PC-3 (cell line): ENCODE results near the gene ANGPTL8. TPM values are rescaled to one million over a fixed set of nuclear protein-coding genes. Genes with fewer than 3 reads are reported as not detected.

ENCODE experiments used
- ATAC-seq: fragments of 200-7000 bp; cut with Tn5 transposase; 2 replicates; pipeline ENCODE4 v1.9.1; 2020; ENCODE audit warnings: mild to moderate bottlenecking, moderate library complexity
- BruUV-seq: library from RNA; stranded (reverse); fragments of 400-500 nt; replicated peaks from 2 replicates; lab custom pipeline; 2021; lab: Mats Ljungman, UMichigan
- CTCF ChIA-PET: fragments of 300-600 bp; sonication (Branson Sonifier 250); formaldehyde crosslinking; loops from one replicate; lab custom pipeline; 2022; ENCODE audit warnings: antibody characterized with exemption; lab: Charles Lee
- POLR2A ChIA-PET: fragments of 300-600 bp; sonication (Branson Sonifier 250); formaldehyde crosslinking; loops from one replicate; lab custom pipeline; 2022; ENCODE audit warnings: antibody characterized with exemption; ENCODE audit not compliant: unreplicated experiment; lab: Charles Lee
- DNase-seq: peaks from one replicate; pipeline ENCODE4 v3.0.0-alpha.2; 2015
- H2AFZ ChIP-seq: fragments of 300-600 bp; sonication (generic); 2 replicates; pipeline ENCODE4 v1.6.0; 2016; ENCODE audit warnings: antibody characterized with exemption, low read length
- H3F3A ChIP-seq: fragments of 300-600 bp; sonication (generic); one replicate; pipeline ENCODE4 v1.6.0; 2017; ENCODE audit warnings: antibody characterized with exemption, low read length, control low read depth, mild to moderate bottlenecking; ENCODE audit not compliant: unreplicated experiment
- H3K27ac ChIP-seq: fragments of 300-600 bp; sonication (generic); 2 replicates; pipeline ENCODE4 v1.5.1; 2016; ENCODE audit warnings: mild to moderate bottlenecking, low read length
- H3K27me3 ChIP-seq: fragments of 300-600 bp; sonication (generic); 2 replicates; pipeline ENCODE4 v1.6.1; 2016; ENCODE audit warnings: low read length, mixed read lengths
- H3K36me3 ChIP-seq: fragments of 300-600 bp; sonication (generic); 2 replicates; pipeline ENCODE4 v1.6.1; 2016; ENCODE audit warnings: low read depth, mixed run types, low read length, mixed read lengths
- H3K4me1 ChIP-seq: fragments of 300-600 bp; sonication (generic); 2 replicates; pipeline ENCODE4 v1.5.1; 2016; ENCODE audit warnings: low read length; ENCODE audit not compliant: insufficient read depth
- H3K4me2 ChIP-seq: fragments of 300-600 bp; sonication (generic); 2 replicates; pipeline ENCODE4 v1.6.0; 2016; ENCODE audit warnings: low read length
- H3K4me3 ChIP-seq: fragments of 300-600 bp; sonication (generic); 2 replicates; pipeline ENCODE4 v1.5.1; 2016; ENCODE audit warnings: mild to moderate bottlenecking, low read length, mixed read lengths
- H3K79me2 ChIP-seq: fragments of 300-600 bp; sonication (generic); 2 replicates; pipeline ENCODE4 v1.6.1; 2017; ENCODE audit warnings: low read length, mixed read lengths
- H3K9ac ChIP-seq: fragments of 300-600 bp; sonication (generic); 2 replicates; pipeline ENCODE4 v1.6.0; 2016; ENCODE audit warnings: mild to moderate bottlenecking, low read length
- H3K9me2 ChIP-seq: fragments of 300-600 bp; sonication (generic); replicated peaks from 2 replicates; pipeline ENCODE4 v1.6.1; 2016; ENCODE audit warnings: mixed run types, low read length, mixed read lengths
- H3K9me3 ChIP-seq: fragments of 300-600 bp; sonication (generic); 2 replicates; pipeline ENCODE4 v1.6.1; 2016; ENCODE audit warnings: low read length, mixed read lengths
- H4K20me1 ChIP-seq: fragments of 300-600 bp; sonication (generic); 2 replicates; pipeline ENCODE4 v1.6.1; 2016; ENCODE audit warnings: low read length, mixed read lengths
- EZH2 ChIP-seq: fragments of 300-600 bp; sonication (generic); IDR thresholded peaks from one replicate; pipeline ENCODE4 v1.6.1; 2017; ENCODE audit warnings: antibody characterized with exemption, mild to moderate bottlenecking, low read length; ENCODE audit not compliant: unreplicated experiment
- EZH2phosphoT487 ChIP-seq: fragments of 300-600 bp; sonication (generic); IDR thresholded peaks from 2 replicates; pipeline ENCODE4 v1.6.1; 2018; ENCODE audit warnings: mild to moderate bottlenecking, antibody characterized with exemption, low read length, borderline replicate concordance
- intact Hi-C: fragments of 100-400 bp; cut with micrococcal nuclease; formaldehyde crosslinking; loops from 2 replicates; pipeline ENCODE4 v1.9.0; 2023
- total RNA-seq: library from RNA; depleted of rRNA; stranded (reverse); fragments of >200 nt; gene quantifications from 2 replicates; pipeline ENCODE4 v1.2.3, GENCODE V29; 2014
- TF ChIP-seq, protein P1 (sequence below): fragments of 300-600 bp; sonication (generic); conservative IDR thresholded peaks from 2 replicates; pipeline ENCODE4 v1.5.1; 2017; ENCODE audit warnings: antibody characterized with exemption, low read depth, mild to moderate bottlenecking, low read length

Gene ANGPTL8
- total RNA-seq, 1 experiment from 2014 or later = not detected

DNA sequence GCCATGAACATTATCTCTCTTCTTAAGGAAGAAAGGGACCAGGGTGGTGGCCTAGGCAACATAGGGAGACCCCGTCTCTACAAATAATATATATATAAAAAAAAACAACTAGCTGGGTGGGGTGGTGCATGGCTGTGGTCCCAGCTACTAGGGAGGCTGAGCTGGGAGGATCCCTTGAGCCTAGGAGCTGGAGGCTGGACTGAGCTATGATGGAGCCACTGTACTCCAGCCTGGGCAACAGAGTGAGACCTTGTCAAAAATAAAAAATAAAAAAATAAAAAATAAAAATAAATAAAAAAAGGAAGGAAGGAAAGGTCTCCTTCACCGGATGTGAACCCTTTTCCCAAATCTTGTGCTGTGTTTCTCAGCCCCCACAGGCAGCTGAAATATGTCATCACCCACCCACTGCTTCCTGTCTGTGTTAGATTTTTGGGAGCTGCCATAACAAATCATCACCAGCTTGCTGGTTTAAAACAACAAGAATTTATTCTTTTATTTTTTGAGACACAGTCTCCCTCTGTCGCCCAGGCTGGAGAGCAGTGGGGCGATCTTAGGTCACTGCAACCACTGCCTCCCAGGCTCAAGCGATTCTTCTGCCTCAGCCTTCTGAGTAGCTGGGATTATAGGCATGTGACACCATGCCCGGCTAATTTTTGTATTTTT is 47.0 kb downstream of the ANGPTL8 start:
- no peaks in the 10 kb centered on the region for H4K20me1 ChIP-seq
- POLR2A ChIA-PET = interaction anchor here (0.6 kb wide), 1 partner anchor 65 kb away, joined by 8 read pairs; no protein-coding TSS in a partner anchor
- no peak overlapping the region for H2AFZ ChIP-seq
- H3K4me1 ChIP-seq = no peaks in the 10 kb centered on the region
- H3K9ac ChIP-seq = no peak overlapping the region
- no peaks in the 10 kb centered on the region for H3F3A ChIP-seq
- TF ChIP-seq, protein P1, sequence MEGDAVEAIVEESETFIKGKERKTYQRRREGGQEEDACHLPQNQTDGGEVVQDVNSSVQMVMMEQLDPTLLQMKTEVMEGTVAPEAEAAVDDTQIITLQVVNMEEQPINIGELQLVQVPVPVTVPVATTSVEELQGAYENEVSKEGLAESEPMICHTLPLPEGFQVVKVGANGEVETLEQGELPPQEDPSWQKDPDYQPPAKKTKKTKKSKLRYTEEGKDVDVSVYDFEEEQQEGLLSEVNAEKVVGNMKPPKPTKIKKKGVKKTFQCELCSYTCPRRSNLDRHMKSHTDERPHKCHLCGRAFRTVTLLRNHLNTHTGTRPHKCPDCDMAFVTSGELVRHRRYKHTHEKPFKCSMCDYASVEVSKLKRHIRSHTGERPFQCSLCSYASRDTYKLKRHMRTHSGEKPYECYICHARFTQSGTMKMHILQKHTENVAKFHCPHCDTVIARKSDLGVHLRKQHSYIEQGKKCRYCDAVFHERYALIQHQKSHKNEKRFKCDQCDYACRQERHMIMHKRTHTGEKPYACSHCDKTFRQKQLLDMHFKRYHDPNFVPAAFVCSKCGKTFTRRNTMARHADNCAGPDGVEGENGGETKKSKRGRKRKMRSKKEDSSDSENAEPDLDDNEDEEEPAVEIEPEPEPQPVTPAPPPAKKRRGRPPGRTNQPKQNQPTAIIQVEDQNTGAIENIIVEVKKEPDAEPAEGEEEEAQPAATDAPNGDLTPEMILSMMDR = no peak
- TF ChIP-seq EZH2phosphoT487 (no peak), EZH2 (no peak)
- DNase-seq = no peak
- no peaks in the 10 kb centered on the region for H3K36me3 ChIP-seq
- ATAC-seq = no peak
- H3K4me3 ChIP-seq = no peak overlapping the region
- no peak overlapping the region for H3K27ac ChIP-seq
- H3K9me3 ChIP-seq = no peaks in the 10 kb centered on the region
- H3K79me2 ChIP-seq = no peaks in the 10 kb centered on the region
- intact Hi-C loops = no loop called here
- no peaks in the 10 kb centered on the region for H3K9me2 ChIP-seq
- no peaks in the 10 kb centered on the region for H3K27me3 ChIP-seq
- no peak overlapping the region for H3K4me2 ChIP-seq
- no TSS peak for BruUV-seq
- CTCF ChIA-PET = interaction anchor here (0.6 kb wide), 3 partner anchors 8 to 133 kb away, joined by 3 to 5 read pairs (median 4); partner anchors contain the start of gene RGL3

DNA sequence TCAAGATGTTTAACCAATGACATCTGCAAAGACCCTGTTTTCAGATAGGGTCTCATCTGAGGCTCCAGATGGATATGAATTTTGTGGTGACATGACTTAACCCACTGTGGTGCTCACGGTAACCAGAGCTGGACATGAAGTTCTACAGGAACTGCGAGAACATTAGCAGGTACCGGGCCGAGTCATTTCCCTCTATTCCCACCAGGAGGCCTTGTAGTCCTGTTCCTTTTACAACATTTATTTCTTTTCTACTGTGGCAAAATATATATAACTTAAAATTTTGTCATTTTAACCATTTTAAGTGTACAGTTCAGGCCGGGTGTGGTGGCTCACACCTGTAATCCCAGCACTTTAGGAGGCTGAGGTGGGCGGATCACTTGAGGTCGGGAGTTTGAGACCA is 48.9 kb downstream of the ANGPTL8 start:
- Histone ChIP-seq H3K9me2 (no peaks in the 10 kb centered on the region), H3K36me3 (no peaks in the 10 kb centered on the region), H3K9me3 (no peaks in the 10 kb centered on the region), H3F3A (no peaks in the 10 kb centered on the region), H3K27me3 (no peaks in the 10 kb centered on the region), H4K20me1 (no peaks in the 10 kb centered on the region), H3K4me2 (no peak overlapping the region), H3K79me2 (no peaks in the 10 kb centered on the region), H3K27ac (no peak overlapping the region), H3K4me1 (peaks cover under 1% of the 10 kb centered on the region; the same call in 1 of the 2 replicates), H2AFZ (no peak overlapping the region; the same call in 1 of the 2 replicates), H3K4me3 (no peak overlapping the region), H3K9ac (no peak overlapping the region)
- BruUV-seq = no TSS peak
- ChIA-PET CTCF (no interaction called here), POLR2A (no interaction called here)
- TF ChIP-seq EZH2phosphoT487 (no peak), EZH2 (no peak)
- TF ChIP-seq, protein P1 = peak; percentile 75
- intact Hi-C loops = no loop called here
- DNase-seq (peak; percentile 62), ATAC-seq (peak; percentile 78)

DNA sequence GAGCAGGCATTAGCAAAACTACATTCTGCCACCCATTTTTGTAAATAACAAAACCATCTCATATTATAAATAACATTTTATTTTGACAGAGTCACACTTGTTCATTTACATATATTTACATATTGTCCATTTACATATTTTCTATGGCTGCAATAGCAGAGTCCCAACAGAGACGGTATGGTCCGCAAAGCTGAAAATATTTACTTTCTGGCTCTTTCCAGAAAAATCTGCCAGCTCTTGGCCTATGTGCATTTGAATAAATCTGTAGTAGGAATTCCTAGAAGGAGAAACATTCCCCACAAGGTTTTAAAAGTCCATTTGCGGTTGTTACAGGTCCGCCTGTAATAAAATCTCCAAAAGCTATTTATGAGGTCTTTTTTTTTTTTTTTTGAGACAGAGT is 50.8 kb downstream of the ANGPTL8 start:
- intact Hi-C loops = loop anchor here (5.0 kb wide), 1 partner anchor 147 kb away; the partner anchor contains the start of genes ODAD3 and PRKCSH
- POLR2A ChIA-PET = no interaction called here
- TF ChIP-seq EZH2 = no peak
- TF ChIP-seq EZH2phosphoT487 = no peak
- TF ChIP-seq, protein P1 = no peak

More for the DNA sequence above, 50.8 kb downstream of the ANGPTL8 start:
- H3K9me3 ChIP-seq = no peaks in the 10 kb centered on the region
- H3K9ac ChIP-seq = no peak overlapping the region
- no peak overlapping the region for H3K4me2 ChIP-seq
- H2AFZ ChIP-seq = no peak overlapping the region
- ATAC-seq (no peak), DNase-seq (no peak)
- no peaks in the 10 kb centered on the region for H4K20me1 ChIP-seq
- H3K4me3 ChIP-seq = no peak overlapping the region
- H3K36me3 ChIP-seq = no peaks in the 10 kb centered on the region
- no peaks in the 10 kb centered on the region for H3F3A ChIP-seq
- no peak overlapping the region for H3K27ac ChIP-seq
- H3K9me2 ChIP-seq = no peaks in the 10 kb centered on the region
- no peaks in the 10 kb centered on the region for H3K79me2 ChIP-seq
- H3K4me1 ChIP-seq = peaks cover 7% of the 10 kb centered on the region
- H3K27me3 ChIP-seq = no peaks in the 10 kb centered on the region
- no TSS peak for BruUV-seq
- CTCF ChIA-PET = interaction anchor here (0.6 to 0.7 kb wide), 2 partner anchors 149 to 239 kb away, joined by 6 to 8 read pairs; partner anchors contain the start of gene ECSIT
